ENCODE data around the gene FIS1. TPM values are rescaled to one million over a fixed set of nuclear protein-coding genes. Genes with fewer than 3 reads are reported as not detected.

Gene FIS1
- total RNA-seq, 1 donor = 136 TPM

DNA sequence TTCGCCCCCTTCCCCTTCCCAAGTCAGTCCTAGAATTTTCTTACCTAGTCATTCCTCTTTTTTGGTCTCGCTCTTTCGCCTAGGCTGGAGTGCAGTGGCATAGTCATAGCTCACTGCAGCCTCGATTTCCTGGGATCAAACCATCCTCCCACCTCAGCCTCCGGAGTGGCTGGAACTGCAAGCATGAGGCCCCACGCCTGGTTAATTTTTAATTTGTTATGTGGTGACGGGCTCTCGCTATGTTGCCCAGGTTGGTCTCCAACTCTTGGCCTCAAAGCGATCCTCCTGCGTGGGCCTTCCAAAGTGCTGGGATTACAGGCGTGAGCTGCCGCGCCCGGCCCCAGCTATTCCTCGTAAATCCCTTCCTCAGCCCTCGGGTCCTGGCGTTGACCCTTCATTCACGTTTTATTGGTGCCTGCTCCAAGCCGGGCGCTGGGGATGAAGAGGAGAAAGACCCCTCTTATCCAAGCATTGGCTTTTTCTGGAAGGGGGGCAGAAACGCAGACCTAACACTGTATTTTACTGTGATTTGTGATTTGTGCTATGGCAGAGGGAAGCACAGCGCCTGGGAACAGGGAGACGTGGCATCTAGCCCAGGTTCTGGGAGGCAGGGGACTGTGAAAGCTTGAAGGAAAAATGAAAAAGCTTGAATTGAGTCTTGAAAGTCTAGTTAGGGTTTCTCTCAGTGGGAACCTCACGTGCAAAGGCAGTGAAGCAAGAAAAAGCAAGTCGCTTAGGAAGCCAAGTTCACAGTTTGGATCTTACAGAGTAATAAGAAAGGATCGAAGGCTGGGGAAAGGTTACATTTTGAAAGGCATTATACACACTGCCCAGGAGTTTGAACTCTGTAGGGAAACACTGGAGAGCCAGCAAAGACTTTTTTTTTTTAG, 26.4 kb downstream of the FIS1 start:
- H3K79me2 ChIP-seq (ENCODE audit: insufficient read depth, low read length) = peaks cover 70% of the 10 kb centered on the region
- H3K9me3 ChIP-seq (ENCODE audit: low read depth, low read length) = no peaks in the 10 kb centered on the region
- no peak for TF ChIP-seq CTCF (IDR thresholded peaks at IDR 0.05; ENCODE audit: extremely low read depth, low read depth, low read length)
- DNase-seq (ENCODE audit: insufficient read length, low spot score, missing footprints) = no peak
- H3K36me3 ChIP-seq (ENCODE audit: insufficient read depth, low read length) = peaks cover 14% of the 10 kb centered on the region
- H3K27me3 ChIP-seq (ENCODE audit: insufficient read depth, low read length) = no peaks in the 10 kb centered on the region
- H3K27ac ChIP-seq (ENCODE audit: low read depth, low read length) = peak overlapping the region; percentile 75
- H3K4me3 ChIP-seq (ENCODE audit: insufficient read depth, low read length) = peak overlapping the region; percentile 89
- H4K20me1 ChIP-seq (ENCODE audit: insufficient read depth, low read length) = peaks cover 6% of the 10 kb centered on the region
- peak overlapping the region; percentile 84 for H2AFZ ChIP-seq (ENCODE audit: low read length)
- H3K4me2 ChIP-seq (ENCODE audit: insufficient read depth, low read length) = peak overlapping the region; percentile 91
- H3K4me1 ChIP-seq (ENCODE audit: insufficient read depth, low read length) = peaks cover 16% of the 10 kb centered on the region

DNA sequence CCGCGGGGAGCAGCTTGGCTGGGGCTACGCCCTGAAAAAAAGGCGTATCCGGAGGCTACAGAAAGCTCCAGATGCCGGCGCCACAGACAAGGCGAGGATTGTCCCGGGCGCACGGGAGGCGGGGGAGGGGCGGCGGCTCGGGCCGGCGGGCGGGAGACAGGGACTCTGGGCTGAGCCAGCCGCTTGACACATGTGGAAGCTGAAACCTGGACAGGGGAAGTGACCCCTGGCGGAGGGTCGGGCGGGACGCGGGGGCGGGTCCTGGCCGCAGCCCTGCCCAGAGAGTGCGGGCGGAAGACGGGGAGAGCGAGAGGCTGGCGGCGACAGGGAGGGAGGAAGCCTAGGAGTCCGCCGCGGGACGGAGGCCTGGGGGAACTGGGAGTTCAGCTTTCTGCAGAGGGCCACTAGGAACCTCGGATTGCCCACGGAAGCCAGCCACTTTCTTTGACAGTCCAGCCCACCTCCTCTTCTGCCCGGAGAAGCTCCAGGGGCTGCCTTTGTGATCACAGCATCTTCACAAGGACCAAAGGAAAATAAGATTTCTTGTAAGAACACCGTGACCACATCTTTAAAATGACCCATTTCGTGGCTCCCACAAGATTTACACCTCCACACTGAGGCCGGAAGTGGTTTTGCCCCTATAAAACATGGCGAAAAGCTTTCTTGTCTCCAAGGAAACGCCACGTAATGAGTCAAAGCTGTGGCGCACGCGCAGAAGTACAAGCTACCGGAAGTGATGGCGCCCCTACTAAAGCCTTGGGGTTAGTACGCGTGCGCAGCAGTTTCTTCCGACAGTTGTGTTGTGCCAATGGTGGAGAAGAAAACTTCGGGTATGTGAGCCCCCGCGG, 27.3 kb downstream of the FIS1 start, which contains the start of the genes PLOD3 and ZNHIT1:
Gene PLOD3 (minus strand): TSS at position 194 of the 848 bp plus-strand sequence. CDS start 307 bp downstream, outside the sequence.
Gene ZNHIT1 (plus strand): TSS at position 778 of the 848 bp plus-strand sequence. CDS start 31 bp downstream, at position 809.
- TF ChIP-seq CTCF (IDR thresholded peaks at IDR 0.05; ENCODE audit: extremely low read depth, low read depth, low read length) = no peak
- peak within 1 kb of the TSS; percentile 91 for H3K4me2 ChIP-seq (ENCODE audit: insufficient read depth, low read length)
- DNase-seq (ENCODE audit: insufficient read length, low spot score, missing footprints) = peak; percentile 99
- peak within 1 kb of the TSS; percentile 84 for H2AFZ ChIP-seq (ENCODE audit: low read length)
- peaks cover 4% of the 10 kb centered on the region for H4K20me1 ChIP-seq (ENCODE audit: insufficient read depth, low read length)
- no peaks in the 10 kb centered on the region for H3K27me3 ChIP-seq (ENCODE audit: insufficient read depth, low read length)
- no peaks in the 10 kb centered on the region for H3K9me3 ChIP-seq (ENCODE audit: low read depth, low read length)
- H3K4me3 ChIP-seq (ENCODE audit: insufficient read depth, low read length) = peak within 1 kb of the TSS; percentile 89
- H3K79me2 ChIP-seq (ENCODE audit: insufficient read depth, low read length) = peaks cover 68% of the 10 kb centered on the region
- H3K36me3 ChIP-seq (ENCODE audit: insufficient read depth, low read length) = peaks cover 11% of the 10 kb centered on the region
- peaks cover 16% of the 10 kb centered on the region for H3K4me1 ChIP-seq (ENCODE audit: insufficient read depth, low read length)
- peak within 1 kb of the TSS; percentile 75 for H3K27ac ChIP-seq (ENCODE audit: low read depth, low read length)

DNA sequence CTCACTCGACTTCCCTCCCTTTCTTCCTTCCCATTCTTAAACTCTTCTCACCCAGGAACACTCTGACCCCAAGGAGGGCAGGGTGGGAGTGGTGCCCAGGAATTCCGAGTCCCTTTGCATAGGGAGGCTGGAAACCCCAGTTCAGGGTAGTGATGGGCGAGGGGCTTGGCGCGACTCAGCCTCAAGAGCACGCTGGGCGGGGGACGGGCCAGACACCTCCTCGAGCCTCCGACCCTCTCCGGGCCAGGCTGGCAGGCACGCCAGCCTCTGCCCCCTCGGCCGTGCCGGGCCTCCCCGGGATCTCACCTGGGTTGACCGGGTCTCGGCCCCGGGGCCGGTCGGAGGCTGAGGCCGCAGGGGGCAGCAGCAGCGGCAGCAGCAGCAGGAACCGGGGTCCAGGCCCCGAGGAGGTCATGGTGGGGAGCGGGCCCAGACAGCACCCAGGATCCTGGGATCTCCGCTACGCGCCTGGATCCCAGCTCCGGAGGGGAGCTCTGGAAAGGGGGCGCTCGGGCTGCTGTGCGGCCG, 28.0 kb downstream of the FIS1 start:
- H3K27ac ChIP-seq (ENCODE audit: low read depth, low read length) = peak overlapping the region; percentile 58
- H3K4me3 ChIP-seq (ENCODE audit: insufficient read depth, low read length) = peak overlapping the region; percentile 89
- no peaks in the 10 kb centered on the region for H3K27me3 ChIP-seq (ENCODE audit: insufficient read depth, low read length)
- H3K79me2 ChIP-seq (ENCODE audit: insufficient read depth, low read length) = peaks cover 61% of the 10 kb centered on the region
- peaks cover 16% of the 10 kb centered on the region for H3K4me1 ChIP-seq (ENCODE audit: insufficient read depth, low read length)
- no peak for DNase-seq (ENCODE audit: insufficient read length, low spot score, missing footprints)
- peak overlapping the region; percentile 91 for H3K4me2 ChIP-seq (ENCODE audit: insufficient read depth, low read length)
- no peaks in the 10 kb centered on the region for H3K9me3 ChIP-seq (ENCODE audit: low read depth, low read length)
- no peak for TF ChIP-seq CTCF (IDR thresholded peaks at IDR 0.05; ENCODE audit: extremely low read depth, low read depth, low read length)
- H2AFZ ChIP-seq (ENCODE audit: low read length) = peak overlapping the region; percentile 79
- peaks cover 3% of the 10 kb centered on the region for H4K20me1 ChIP-seq (ENCODE audit: insufficient read depth, low read length)
- H3K36me3 ChIP-seq (ENCODE audit: insufficient read depth, low read length) = peaks cover 13% of the 10 kb centered on the region
